Umbilical cord (tissue), 2 donors: ENCODE results near the gene VEGFA. TPM values are rescaled to one million over a fixed set of nuclear protein-coding genes. Genes with fewer than 3 reads are reported as not detected.
A peak's percentile ranks its signal among the peaks of the same experiment; 100 is the strongest.

ENCODE experiments used
- DNase-seq: peaks from one replicate; pipeline ENCODE4 v3.0.0-alpha.2; 2015; ENCODE audit warnings: low spot score
- total RNA-seq: library from RNA; depleted of rRNA; stranded (reverse); fragments of >200 nt; gene quantifications from one replicate; pipeline ENCODE4 v1.2.3, GENCODE V29; 2014; ENCODE audit warnings: low replicate concordance; ENCODE audit not compliant: insufficient read depth

Gene VEGFA
- total RNA-seq, 1 donor from 2014 or later, result 210 TPM

DNA sequence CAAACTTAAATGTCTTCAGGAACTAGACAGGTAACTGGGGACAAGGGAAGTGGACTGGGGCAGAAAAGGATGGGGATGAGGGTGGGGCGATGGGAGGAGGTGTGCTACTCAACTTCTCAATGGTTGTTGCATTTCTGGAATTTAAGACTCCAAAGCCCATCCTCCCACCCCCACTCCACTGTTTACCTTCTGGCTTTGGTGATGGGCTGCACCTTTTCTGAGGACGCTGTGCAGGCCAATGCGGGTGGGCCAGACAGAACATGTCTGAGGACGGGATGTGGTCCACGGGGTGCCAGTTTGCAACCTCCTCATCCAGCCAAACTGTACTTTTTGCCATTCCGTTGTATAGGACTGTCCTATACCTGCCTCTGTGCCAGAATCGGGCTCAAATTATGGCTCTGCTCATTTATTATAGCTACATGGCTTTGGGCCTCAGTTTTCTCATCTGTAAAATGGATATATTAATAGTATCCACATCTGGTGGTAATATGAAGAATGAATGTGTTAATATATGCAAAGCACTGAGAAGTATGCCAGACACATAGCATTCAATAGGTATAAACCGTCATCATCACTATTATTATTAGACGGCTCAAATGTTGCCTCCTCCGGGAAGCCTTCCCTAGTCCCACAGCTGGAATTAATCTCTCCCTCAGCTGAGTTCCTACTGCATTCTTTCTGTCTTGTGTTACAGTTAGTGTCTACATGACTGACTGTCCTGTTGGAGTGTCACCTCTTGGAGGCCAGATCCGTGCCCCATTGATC lies 31.0 kb upstream of the VEGFA start:
- DNase-seq, result no peak

DNA sequence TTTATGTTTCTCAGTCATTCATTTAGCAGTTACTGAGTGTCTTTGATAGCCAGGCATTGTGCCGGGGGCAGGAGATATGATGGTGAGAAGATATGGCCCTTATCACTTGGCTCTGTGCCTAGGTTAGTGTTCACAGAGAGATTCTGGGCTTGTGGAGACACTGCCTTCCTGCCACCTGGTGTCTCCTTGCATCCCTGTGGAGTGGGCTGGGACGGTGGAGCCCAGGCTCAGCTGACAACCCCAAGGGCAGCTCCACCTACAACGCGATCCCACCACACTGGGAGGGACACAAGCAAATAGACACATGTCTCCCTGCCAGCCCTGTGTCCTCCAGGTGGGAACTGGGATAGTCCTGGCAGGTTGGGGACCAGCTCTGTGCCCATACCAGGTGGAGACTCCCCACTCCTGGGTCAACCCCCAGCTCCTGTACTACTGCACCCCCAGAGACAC lies 30.3 kb upstream of the VEGFA start:
- no peak for DNase-seq

DNA sequence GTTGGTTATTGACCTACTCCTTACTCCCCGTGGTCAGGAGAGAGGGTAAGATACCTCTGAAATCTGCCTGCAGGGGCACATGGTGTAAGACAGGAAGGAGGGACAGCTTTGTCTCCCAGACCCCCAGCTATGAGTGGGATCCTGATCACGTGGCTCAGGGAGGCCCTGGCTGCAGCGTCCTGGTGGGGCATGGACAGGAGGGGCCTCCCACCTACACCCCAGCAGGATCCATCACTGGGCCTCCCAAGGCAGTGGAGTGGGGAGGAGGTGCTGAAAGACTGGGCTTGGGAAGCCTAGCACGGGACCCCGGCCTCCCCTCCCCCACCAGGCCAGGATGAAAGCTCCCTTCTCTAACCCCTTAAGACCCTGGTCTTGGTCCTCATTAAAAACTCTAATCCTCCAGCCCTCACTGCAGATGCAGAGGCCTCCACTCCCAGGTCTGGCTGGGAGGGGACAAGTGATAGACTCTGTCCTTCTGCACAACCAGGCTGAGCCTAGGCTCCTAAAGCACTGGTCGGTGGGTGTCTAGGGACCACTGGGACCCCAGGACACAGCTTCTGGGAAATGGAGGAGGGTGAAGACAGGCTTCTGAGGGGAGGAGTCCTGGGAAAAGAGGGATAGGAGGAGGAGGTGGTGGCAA lies 29.6 kb upstream of the VEGFA start:
- DNase-seq, result peak; percentile 50

DNA sequence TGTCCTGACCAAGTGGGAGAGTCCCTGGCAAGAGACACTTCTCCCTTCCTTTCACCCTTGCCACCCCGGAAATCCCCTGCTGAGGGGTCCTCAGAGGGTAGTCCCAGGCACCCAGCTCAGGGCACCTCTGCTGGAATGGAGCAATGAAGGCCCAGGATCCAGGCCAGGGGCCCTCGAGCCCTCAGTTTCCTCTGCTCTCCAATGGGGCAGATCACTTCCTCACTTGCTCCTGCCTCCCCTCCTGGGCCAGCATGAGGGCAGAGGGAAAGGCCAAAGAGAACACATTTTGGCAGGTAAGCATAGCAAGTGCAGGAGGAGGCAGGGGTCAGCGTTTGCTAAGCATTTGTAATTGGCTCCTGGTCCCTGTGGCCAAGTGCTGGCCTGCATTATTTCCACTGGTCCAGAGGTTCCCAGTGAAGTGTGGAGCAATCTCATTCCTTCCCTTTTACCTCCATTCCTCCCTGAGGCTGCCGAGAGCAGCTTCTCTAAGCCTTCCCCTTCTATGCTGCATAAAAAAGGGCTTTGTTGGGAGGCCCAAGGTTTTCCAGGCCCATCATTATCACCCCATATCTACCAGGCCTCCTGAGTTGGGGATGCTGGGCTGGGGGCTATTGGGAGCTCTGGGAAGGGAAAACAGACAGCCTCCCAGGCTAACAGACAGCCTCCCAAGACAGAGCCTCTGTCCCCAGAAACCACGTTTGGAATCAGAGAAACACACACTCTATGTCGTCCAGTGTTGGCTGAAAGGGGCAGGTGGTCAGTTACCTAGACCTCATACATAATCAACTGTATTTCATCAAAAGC lies 28.8 kb upstream of the VEGFA start:
- DNase-seq, result peak; percentile 55

DNA sequence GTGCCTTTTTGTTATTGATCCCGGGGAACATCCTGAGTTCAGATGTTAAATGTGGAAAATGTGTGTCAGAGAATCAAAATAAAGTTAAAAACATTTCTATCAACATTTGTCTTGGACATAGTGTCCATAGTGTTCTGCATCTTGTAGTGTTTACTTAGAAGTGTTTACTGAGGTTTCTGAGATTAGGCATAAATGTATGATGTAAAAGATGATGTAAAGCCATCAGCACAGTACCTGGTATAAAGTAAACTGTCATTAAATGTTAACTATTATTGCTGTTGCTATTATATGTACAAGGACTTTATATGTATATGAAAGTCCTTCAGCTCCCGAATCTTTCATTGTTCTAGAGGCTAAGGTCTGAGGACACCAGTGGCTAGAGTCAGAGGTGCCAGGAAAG lies 28.2 kb upstream of the VEGFA start:
- DNase-seq, result no peak

DNA sequence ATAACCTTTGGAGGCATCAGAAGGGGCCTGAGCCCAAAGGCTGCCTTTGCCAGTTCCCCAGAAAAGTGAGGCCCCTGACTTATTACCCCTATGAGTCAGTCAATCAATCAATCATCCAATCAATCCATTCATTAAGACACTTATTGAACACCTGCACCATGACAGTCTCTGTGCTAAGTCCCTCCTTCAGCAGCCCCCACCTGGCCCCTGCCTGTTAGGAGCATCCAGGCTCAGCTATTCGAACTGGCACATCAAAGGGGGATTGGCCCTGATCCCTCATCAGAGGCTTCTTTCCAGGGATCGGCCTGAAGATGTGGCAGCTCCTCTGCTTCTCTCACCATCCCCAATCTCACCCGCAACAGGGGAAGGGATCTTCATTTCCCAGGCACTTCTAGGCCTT lies 27.7 kb upstream of the VEGFA start:
- peak; percentile 55 for DNase-seq

DNA sequence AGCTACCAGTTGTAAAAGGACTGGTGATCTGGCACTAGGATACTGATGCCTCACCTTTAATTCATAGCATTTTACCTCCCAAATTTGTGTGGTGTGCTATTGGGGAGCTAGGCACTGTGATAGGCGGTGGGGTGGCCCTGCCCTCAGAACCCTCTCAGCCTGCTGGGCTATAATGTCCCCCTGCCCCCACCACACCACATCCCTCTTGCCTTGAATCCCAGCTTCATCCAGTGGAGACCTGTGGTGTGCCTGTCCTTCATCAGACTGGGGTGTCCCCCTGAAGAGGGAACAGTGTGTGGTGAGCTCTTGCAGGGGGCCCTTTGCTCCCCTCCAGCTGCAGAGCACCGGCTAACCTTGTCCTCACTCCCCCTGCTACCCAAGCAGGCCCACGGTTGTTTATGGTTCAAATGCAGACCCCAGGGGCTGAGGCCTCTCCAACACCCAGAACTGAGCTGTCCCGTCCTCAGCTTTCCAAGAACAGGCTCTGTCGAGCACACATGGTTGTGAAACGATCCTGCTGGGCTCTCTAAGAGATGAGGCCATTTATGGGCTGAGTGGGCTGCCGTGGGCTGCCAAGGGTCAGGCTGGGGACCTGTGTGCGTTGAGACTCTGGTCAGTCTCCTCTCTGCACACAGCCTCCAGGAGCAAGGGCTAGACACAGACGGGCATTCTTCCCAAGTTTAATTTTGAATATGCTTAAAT lies 26.9 kb upstream of the VEGFA start:
- no peak for DNase-seq

DNA sequence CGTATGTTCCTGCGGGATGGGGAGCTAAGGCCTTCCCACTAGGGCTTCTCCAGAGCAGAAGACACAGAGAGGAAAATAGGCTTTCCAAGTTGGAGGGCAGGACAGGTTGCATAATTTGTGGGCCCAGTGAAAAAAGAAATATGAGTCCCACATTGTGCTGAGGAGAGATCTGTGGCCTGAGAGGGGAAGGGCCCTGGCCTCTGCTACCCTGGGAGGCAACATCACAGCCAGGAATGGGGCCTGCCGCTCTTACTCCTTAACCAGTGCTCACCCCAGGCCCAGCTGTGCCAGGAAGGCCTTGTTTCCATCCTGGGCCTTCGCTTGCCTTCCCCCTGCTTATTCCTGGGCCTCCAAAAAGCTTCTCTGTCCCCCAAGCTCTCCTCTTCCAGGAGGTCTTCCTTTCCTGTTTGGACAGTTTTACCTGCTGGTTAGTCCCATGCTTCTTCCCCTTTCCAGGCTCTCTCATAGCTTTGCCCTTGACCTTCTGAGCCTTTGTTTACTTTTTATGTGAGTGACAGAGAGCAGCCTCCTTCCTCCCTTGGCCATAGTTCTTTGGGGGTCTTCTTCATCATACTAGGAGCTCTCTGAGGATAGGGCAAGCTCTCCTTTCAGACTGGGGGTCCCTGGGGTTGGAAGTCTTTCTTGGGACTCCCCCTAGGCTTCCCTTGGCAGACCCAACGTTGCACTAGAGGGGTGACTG lies 26.2 kb upstream of the VEGFA start:
- DNase-seq, result no peak

DNA sequence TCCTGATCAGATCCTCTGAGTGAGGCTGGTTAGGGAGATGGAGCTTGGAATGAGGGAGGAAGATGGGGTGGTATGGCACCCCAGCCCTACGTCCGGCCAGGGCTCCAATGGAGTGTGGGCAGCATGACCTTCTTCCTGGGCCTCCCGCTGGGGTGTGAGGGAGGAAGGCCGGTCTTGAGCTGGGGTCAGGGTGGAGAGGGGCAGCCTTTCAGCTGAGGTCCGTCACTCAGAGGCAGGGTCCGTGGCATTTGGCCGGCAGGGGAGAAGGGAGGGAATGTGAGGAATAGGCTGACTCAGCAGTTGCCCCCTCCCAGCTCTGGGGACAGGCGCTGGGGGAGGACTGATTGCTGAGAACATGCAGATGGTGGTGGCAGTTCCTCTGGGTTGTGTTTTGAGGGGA lies 25.5 kb upstream of the VEGFA start:
- no peak for DNase-seq

DNA sequence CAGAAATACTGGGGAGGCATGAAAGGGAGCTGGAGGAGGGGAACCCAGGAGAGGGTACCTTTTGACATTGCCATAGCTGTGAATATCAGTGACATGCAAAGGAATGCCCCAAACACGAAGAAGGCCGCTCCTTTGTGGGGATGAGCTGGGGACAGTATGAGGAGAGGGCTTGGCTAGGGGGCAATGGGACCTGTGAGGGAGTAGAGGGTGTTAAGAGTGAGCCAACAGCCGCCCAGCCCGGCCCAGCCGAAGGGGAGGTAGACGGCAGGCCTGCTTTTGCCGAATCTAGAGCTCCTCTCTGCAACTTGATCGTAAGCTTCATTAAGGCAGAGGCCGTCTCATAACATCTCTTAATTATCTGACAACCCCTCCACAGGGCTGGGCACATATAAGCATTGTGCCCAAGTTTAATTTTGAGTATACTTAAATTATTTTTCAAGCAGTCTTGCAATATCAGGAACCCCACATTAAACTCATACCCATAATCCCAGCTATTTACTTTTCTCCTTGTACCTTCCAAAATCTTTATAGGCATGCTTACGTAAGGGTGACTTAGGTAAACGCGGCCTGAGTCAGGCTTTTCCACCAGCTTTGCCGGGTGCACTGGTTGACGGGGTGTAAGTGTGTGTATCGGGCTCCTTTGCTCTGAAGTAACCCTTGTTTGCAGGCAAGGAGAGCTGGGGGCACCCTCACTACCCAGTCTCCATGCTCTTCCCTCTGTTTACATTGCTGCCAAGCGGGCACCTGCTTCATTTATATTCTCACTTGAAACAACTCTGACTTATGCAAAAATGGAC lies 24.9 kb upstream of the VEGFA start:
- no peak for DNase-seq

DNA sequence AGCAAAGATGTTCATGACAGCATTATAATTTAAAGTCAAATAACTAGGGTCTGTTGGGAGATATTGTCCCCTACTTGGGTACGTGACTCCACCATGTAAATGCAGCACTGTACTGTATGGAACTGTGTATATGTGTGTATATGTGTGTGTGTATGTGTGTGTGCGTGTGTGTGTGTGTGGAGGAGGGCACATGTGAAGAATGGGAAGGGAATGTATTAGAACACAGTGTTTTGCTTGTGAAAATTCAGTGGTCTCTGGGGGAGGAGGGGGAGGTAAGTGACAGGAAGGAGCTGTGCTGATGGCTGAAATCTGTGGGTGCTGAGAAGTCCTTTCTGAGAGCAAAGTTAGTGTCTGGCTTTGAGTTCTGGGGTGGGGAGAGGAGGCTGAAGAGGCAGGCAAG lies 23.9 kb upstream of the VEGFA start:
- no peak for DNase-seq

DNA sequence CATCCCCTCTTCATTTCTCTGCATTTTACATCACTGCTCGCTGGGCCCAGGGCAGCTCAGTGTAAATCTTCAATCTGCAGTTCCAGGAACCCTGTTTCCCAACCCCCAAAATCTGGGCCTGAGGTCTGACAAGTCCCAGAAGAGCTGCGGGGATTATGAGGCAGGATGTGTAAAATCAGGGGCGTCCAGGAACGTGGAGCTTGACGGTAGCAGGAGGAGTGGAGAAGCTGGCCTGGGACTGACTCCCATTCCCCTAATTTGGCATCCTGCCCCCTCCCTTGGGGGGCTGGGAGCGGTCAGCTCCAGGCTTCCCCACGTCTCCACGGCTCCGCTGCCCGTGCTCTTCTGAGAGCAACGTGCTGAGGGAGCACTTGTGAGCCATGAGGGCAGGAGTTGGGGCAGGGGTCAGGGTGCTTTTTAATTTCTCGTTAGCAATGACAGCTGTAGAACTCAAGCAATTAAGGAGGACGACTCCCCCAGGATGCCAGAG lies 23.4 kb upstream of the VEGFA start:
- DNase-seq, result peak; percentile 95

DNA sequence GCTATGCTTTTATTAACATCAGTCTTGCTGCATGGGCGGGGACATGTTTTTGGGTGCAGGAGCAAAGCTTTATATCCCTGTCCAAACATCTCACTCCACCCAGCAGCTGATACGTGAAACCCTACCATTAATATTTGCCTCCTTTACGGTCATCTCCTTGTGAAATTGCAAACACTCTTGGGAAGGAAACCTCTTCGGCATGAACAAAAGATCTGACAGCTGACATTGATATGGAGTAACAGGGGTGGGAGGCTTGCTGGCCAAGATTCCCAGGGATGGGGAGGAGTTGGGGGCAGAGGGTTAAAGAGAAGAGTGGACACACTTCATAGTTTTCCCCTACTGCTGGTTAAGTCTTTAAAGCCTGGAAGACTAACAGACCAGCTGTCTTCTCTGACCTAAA lies 22.2 kb upstream of the VEGFA start:
- no peak for DNase-seq

DNA sequence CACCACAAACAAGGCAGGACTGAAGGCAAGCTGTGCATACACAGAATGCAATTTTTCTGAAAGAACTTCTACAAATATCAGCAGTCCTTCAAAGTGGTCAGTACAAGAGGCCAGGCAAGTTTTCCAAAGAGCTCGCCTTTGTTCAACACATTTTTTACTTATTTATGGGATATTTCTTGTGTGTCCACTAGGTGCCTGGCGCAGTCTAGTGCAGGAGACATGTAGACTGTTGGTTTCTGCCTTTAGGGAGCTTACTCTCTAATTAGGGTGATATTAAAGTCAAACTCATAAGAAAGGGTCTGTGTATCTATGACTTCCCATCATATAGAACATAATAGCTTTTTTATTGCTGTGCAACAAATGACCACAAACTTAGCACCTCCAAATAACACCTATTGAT lies 21.2 kb upstream of the VEGFA start:
- no peak for DNase-seq

DNA sequence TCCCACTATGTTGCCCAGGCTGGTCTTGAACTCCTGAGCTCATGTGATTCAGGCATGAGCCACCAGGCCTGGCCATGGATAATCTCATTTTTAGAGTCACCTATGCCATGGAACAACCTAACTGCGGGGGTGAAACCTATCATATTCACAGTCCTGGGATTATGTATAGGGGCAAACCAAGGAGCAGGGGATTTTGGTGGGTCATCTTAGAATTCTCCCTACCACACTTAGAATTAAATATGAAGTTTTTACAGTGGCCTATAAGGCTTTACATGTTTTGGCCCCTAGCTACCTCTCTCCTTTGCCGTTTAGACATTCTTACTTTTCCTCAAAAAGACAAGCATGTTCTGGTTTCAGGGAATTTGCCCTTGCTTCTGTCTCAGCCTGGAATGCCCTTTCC lies 20.6 kb upstream of the VEGFA start:
- no peak for DNase-seq

DNA sequence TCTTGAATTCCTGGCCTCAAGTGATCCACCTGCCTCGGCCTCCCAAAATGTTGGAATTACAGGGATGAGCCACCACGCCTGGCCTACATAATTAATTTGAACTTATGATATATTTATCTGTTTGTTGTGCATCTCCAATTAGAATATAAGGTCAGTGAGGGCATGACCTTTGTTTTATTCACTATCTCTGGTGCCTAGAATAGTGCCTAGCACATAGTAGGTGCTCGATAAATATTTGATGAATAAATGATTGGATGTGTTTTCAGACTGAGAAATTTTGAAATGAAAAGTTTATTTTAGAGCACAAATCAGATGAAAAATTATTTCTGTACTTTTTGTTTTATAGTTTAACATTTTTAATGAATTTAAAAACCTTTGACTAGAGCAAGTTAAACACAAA lies 19.4 kb upstream of the VEGFA start:
- no peak for DNase-seq

DNA sequence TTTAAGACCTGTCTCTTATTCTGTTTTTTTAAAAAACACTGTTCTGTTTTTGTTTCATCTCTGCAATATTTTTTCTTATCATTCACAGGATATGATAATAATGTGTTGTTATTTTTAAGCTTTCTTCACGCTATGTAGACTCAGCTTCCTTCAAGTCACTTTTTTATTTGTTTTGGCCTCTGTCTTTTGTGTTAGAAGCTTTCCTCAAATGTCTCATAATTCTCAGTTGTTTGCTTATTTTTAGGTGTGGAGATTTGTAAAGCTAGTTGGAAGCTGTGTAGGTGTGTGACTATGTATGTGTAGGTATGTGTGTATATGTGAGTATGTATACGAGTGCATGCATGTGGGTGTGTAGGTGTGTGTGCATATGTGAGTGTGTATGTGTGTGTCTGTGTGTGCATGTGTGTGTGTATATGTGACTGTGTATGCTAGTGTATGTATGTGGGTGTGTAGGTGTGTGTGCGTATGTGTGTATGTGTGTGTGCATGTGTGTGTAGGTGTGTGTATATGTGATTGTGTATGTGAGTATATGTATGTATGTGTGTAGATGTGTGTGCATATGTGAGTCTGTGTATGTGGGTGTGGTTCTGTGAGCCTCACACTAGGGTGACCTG lies 16.3 kb upstream of the VEGFA start:
- DNase-seq, result no peak

DNA sequence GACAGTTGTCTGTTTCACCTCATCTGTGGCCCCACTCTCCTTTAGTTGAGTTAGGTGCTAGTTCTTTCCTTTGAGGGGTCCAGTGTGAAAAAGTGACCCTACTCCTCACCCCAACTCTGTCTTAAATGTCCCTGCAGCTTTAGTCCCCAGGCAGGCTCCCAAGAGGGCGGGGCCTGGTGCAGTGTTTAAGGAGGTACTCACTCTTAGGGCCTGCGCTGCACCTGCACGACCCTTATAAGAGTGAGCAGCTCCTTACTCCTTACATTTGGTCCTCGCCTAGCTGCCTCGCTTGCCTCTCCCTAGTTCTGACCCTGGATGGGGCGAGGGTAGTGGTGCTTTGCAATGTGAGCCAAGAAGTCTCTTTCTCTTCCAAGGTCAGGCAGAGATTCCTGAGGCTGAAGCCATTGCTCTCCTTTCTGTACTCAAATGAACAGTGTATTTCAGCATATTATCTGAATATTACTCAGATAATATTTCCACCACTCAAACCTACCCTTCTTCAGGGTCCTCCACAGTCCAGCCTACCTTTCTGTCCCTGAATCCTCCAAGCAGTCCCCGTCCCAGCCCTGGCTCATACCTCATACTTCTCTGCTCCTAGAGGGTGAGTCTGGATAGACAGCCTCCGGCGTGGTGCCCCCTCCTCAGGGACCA lies 11.9 kb upstream of the VEGFA start:
- no peak for DNase-seq

DNA sequence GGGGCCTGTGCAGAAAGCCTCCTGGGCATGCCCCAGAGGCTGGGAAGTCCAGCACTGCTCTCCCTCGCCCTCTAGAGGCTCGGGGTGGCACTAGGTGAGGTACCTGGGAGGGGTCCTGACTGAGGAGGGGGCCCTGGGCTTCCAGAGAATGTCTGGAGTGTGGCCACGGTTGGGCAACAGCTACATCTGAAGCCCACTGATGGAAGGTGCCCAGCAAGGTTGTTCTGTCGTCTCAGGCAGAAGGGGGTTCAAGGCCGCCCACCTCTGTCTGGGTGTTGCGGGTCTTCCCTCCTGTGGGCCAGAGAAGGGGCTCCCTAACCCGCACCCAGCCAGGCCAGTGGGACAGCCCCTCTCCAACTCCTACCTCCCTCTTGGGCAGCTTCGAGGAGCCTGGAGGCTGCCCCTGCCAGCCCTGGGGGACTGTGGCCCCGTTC lies 11.4 kb upstream of the VEGFA start:
- no peak for DNase-seq
